Upper lobe of left lung (tissue), 4 donors: ENCODE results near the gene CDK11B.

Experiments
- CTCF ChIP-seq, 6 experiments: fragments of 450-650 bp in 4 of 6; fragments of 200-600 bp in 2 of 6; sonication (generic) in 2 of 6; IDR thresholded peaks; one replicate each; pipeline ENCODE4 v1.5.1; 2016 to 2019; ENCODE audit warnings: antibody characterized with exemption in 6 of 6
- POLR2A ChIP-seq, 4 donors: fragments of 450-650 bp; IDR thresholded peaks; one replicate each; pipeline ENCODE4 v1.5.1; 2016 to 2017; ENCODE audit warnings: antibody characterized with exemption in 4 of 4, mild to moderate bottlenecking in 2 of 4

DNA sequence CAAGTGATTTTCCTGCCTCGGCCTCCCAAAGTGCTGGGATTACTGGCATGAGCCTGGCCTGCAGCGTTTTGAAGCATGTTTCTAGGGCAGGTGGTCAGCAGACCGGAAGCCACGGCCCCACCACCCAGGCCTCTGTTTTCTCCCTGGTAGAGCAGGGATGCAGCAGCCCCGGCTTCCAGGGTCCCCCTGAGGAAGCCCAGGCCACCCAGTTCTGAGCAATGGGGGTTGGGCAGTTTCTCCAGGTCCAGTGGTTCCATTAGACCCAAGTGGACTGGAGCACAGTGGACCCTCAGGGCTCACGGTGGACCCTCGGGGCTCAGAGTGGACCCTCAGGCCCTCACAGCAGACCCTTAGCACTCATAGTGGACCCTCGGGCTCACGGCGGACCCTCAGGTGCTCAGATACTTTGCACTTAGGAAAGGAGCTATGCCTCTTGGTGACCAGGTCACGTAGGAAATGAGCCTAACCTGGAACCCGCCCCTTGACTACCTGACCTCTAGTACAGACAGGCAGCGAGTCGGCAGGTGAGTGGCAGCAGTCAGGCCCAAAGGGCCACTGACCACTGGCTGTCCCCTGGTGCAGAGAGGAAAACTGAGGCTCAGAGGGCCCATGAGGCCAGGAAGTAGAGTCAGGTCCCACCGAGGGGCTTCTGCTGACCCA, 54.3 kb downstream of the CDK11B start:
- TF ChIP-seq CTCF (IDR thresholded peaks at IDR 0.05) (no peak), POLR2A (IDR thresholded peaks at IDR 0.05) (no peak)
